K562 (cell line): ENCODE measurements around the gene TMCC2. TPM values are rescaled to one million over a fixed set of nuclear protein-coding genes. Genes with fewer than 3 reads are reported as not detected.
"Not testable (repeated sequence)": the region's sequence is repeated elsewhere in the genome, so short reads cannot be mapped to it uniquely, and the experiment has no call there.

ENCODE experiments used
- ATAC-seq: fragments of 200-7000 bp; cut with Tn5 transposase; 3 replicates; pipeline ENCODE4 v1.9.1; 2020; ENCODE audit warnings: moderate library complexity
- BruUV-seq: library from RNA; stranded (reverse); fragments of 400-500 nt; replicated peaks from 2 replicates; lab custom pipeline; 2021; lab: Mats Ljungman, UMichigan
- CTCF ChIA-PET: fragments of 300-600 bp; formaldehyde crosslinking; extraction: SDS; loops from one replicate; lab custom pipeline; 2021; ENCODE audit warnings: low intra/inter-chr PET ratio; lab: Yijun Ruan, JAX
- POLR2A ChIA-PET: fragments of 300-600, 350-650 bp; sonication (Branson Sonifier 250); formaldehyde crosslinking; extraction: SDS; loops from one replicate; lab custom pipeline; 2021; ENCODE audit warnings: antibody characterized with exemption, inconsistent platforms; lab: Yijun Ruan, JAX
- DNase-seq, 4 experiments: peaks; one replicate each; pipeline versions ENCODE4 v3.0.0 to v3.0.0-alpha.2; 2011 to 2018; ENCODE audit warnings: low spot score in 3 of 4, mixed read lengths in 3 of 4; ENCODE audit errors: extremely low read depth in 1 of 4
- FAIRE-seq: peaks from 2 replicates; lab custom pipeline; 2011; peaks lifted over from hg19 to GRCh38; lab: Jason Lieb, UNC
- H2AFZ ChIP-seq: 2 replicates; pipeline ENCODE4 v1.6.0; 2011; ENCODE audit warnings: low read depth, low read length, control low read depth, inconsistent platforms
- H3K27ac ChIP-seq: fragments of 200-600 bp; 3 replicates; pipeline ENCODE4 v1.8.0; 2011; ENCODE audit warnings: low read depth, mild to moderate bottlenecking, control low read depth, inconsistent platforms, low read length, moderate library complexity, mixed read lengths; ENCODE audit errors: extremely low read depth
- H3K27me3 ChIP-seq, 2 experiments: fragments of 300-600 bp in 1 of 2; 2 replicates in 1 of 2; 3 replicates in 1 of 2; pipeline versions ENCODE4 v1.6.0 to v1.8.0; 2011; ENCODE audit warnings: inconsistent platforms in 2 of 2, low read length in 2 of 2, mild to moderate bottlenecking in 1 of 2, mixed read lengths in 1 of 2, moderate library complexity in 1 of 2; ENCODE audit not compliant: control insufficient read depth in 2 of 2, insufficient read depth in 2 of 2
- H3K36me3 ChIP-seq: fragments of 300-600 bp; 3 replicates; pipeline ENCODE4 v1.8.0; 2011; ENCODE audit warnings: mild to moderate bottlenecking, low read length, inconsistent platforms; ENCODE audit not compliant: control insufficient read depth, insufficient read depth
- H3K4me1 ChIP-seq, 2 experiments: fragments of 200-600 bp in 1 of 2; replicated peaks in 1 of 2; 2 replicates in 1 of 2; 3 replicates in 1 of 2; pipeline versions ENCODE4 v1.5.1 to v1.8.0; 2011; ENCODE audit warnings: inconsistent platforms in 2 of 2, low read length in 2 of 2, mild to moderate bottlenecking in 1 of 2, mixed read lengths in 1 of 2, moderate library complexity in 1 of 2; ENCODE audit not compliant: control insufficient read depth in 2 of 2, insufficient read depth in 2 of 2
- H3K4me2 ChIP-seq: 2 replicates; pipeline ENCODE4 v1.6.1; 2011; ENCODE audit warnings: low read length, control low read depth, inconsistent platforms, mixed read lengths; ENCODE audit not compliant: insufficient read depth
- H3K4me3 ChIP-seq: fragments of 200-600 bp; sonication (generic), shearing (Covaris generic); 2 replicates; pipeline ENCODE4 v1.5.1; 2016; ENCODE audit warnings: control low read depth, inconsistent platforms
- H3K79me2 ChIP-seq: fragments of 200-600 bp; 3 replicates; pipeline ENCODE4 v1.8.0; 2011; ENCODE audit warnings: low read length, inconsistent platforms; ENCODE audit not compliant: control insufficient read depth, insufficient read depth
- H3K9ac ChIP-seq, 2 experiments: 2 replicates each; pipeline versions ENCODE4 v1.6.0 to v1.6.1; 2011; ENCODE audit warnings: low read depth in 2 of 2, low read length in 2 of 2, control low read depth in 1 of 2, inconsistent platforms in 1 of 2, mild to moderate bottlenecking in 1 of 2, mixed read lengths in 1 of 2; ENCODE audit not compliant: insufficient read depth in 1 of 2
- H3K9me1 ChIP-seq: one replicate; pipeline ENCODE4 v1.6.0; 2011; ENCODE audit warnings: inconsistent platforms, mild to moderate bottlenecking, low read length, moderate library complexity; ENCODE audit not compliant: control insufficient read depth, insufficient read depth
- H3K9me3 ChIP-seq: replicated peaks from 2 replicates; pipeline ENCODE4 v1.5.1; 2011; ENCODE audit warnings: low read depth, low read length, inconsistent platforms; ENCODE audit not compliant: control insufficient read depth, insufficient read depth
- H4K20me1 ChIP-seq: replicated peaks from 2 replicates; pipeline ENCODE4 v1.6.1; 2011; ENCODE audit warnings: low read length, inconsistent platforms, mixed read lengths; ENCODE audit not compliant: control insufficient read depth, insufficient read depth
- BRD9 ChIP-seq: fragments of 450-650 bp; IDR thresholded peaks from 2 replicates; pipeline ENCODE4 v1.6.1; 2018; ENCODE audit warnings: low read depth; ENCODE audit not compliant: partially characterized antibody
- COPS2 ChIP-seq: fragments of 450-650 bp; conservative IDR thresholded peaks from 2 replicates; pipeline ENCODE4 v1.6.1; 2016; ENCODE audit warnings: mild to moderate bottlenecking, moderate library complexity
- PRPF4 ChIP-seq: fragments of 200-400 bp; formaldehyde crosslinking; IDR thresholded peaks from one replicate; pipeline ENCODE4 v1.6.1; 2017; ENCODE audit warnings: low read length, low read depth, mild to moderate bottlenecking; ENCODE audit not compliant: insufficient read depth, poor library complexity, severe bottlenecking
- THAP12 ChIP-seq: fragments of 250-450 bp; sonication (Bioruptor Pico); IDR thresholded peaks from 2 replicates; pipeline ENCODE4 v1.9.0; 2021; ENCODE audit warnings: mild to moderate bottlenecking, inconsistent platforms
- U2AF1 ChIP-seq: fragments of 200-400 bp; formaldehyde crosslinking; optimal IDR thresholded peaks from 2 replicates; pipeline ENCODE3; 2017; ENCODE audit warnings: mild to moderate bottlenecking, low read depth, low read length, moderate library complexity
- ZKSCAN1 ChIP-seq: fragments of 150-350 bp; IDR thresholded peaks from 2 replicates; pipeline ENCODE4 v1.6.1; 2016; ENCODE audit warnings: low read depth, low read length
- ZNF184 ChIP-seq: sonication (generic); formaldehyde crosslinking; IDR thresholded peaks from 2 replicates; pipeline ENCODE4 v1.5.0; 2020; ENCODE audit warnings: missing genetic modification reagents
- ZNF586 ChIP-seq: fragments of 450-650 bp; formaldehyde crosslinking; conservative IDR thresholded peaks from 2 replicates; pipeline ENCODE4 v1.4.0; 2020; ENCODE audit warnings: mild to moderate bottlenecking, moderate library complexity
- WGBS: fragments of 100-300 bp; shearing (Covaris generic); methylation state at CpG from one replicate; pipeline ENCODE4 v1.1.6; 2016; ENCODE audit warnings: low coverage, mixed read lengths; ENCODE audit not compliant: insufficient coverage; ENCODE audit errors: missing lambda C conversion rate; 5-methylcytosine and 5-hydroxymethylcytosine counted together
- in situ Hi-C: fragments of 300-500 bp; cut with MboI; formaldehyde crosslinking; loops from 4 replicates; pipeline ENCODE4 v1.15.0; 2018; ENCODE audit warnings: inconsistent platforms, mixed read lengths
- intact Hi-C: fragments of 100-400 bp; cut with micrococcal nuclease; formaldehyde crosslinking; loops from 2 replicates; pipeline ENCODE4 v1.14.2; 2022
- polyA plus RNA-seq, 8 experiments: library from polyadenylated mRNA; depleted of rRNA in 4 of 8; stranded (reverse) in 5 of 8; unstranded in 3 of 8; fragments of >200 nt; fragmentation: Nextera tagmentation in 2 of 8; fragmentation: Illumina TruSeq in 1 of 8; extraction: Ambion mirVana in 2 of 8; extraction: Trizol in 1 of 8; gene quantifications; 2 replicates each; pipeline versions ENCODE4 v1.2.1 to v1.2.3, GENCODE V29; 2011 to 2014; ENCODE audit warnings: inconsistent platforms in 1 of 8, missing spikeins in 1 of 8
- total RNA-seq, 7 experiments: library from RNA; depleted of rRNA in 6 of 7; stranded (reverse); fragments of >200 nt in 6 of 7; fragmentation: Illumina TruSeq in 2 of 7; extraction: Trizol in 2 of 7; gene quantifications; 2 replicates each; pipeline versions ENCODE4 v1.2.1 to v1.2.3, GENCODE V29; 2011 to 2021; ENCODE audit warnings: low replicate concordance in 1 of 7

TMCC2 gene
- total and polyA plus RNA-seq, 9 of the 15 experiments (the other 6 are each of a cell fraction or from before 2014, with no cell fraction given): 0.06 to 1.8 (median 0.98) TPM

- Histone ChIP-seq H3K4me3 (no peak overlapping the region), H4K20me1 (no peaks in the 10 kb centered on the region; the same call in 1 of the 2 replicates), H3K9ac (no peak overlapping the region; a peak in 1 of 4 replicates), H3K4me1 (peaks cover 29 to 39% of the 10 kb centered on the region in 2 experiments), H3K27me3 (peaks cover 0 to 8% of the 10 kb centered on the region in 2 experiments; a peak in 2 of 5 replicates), H3K9me3 (no peaks in the 10 kb centered on the region), H2AFZ (no peak overlapping the region), H3K36me3 (no peaks in the 10 kb centered on the region), H3K27ac (no peak overlapping the region), H3K9me1 (no peaks in the 10 kb centered on the region), H3K79me2 (no peaks in the 10 kb centered on the region), H3K4me2 (no peak overlapping the region)
- WGBS: 23% methylated on average over 2 of the region's 3 CpGs
- TF ChIP-seq COPS2 (no peak), ZNF184 (CRISPR knock-in tag) (no peak), ZNF586 (CRISPR knock-in tag) (no peak), THAP12 (CRISPR knock-in tag) (no peak), U2AF1 (no peak), PRPF4 (no peak), BRD9 (no peak), ZKSCAN1 (no peak)
- CTCF ChIA-PET: interaction anchor here (0.6 kb wide), 1 partner anchor 13 kb away, joined by 3 read pairs; no protein-coding TSS in a partner anchor
- POLR2A ChIA-PET: no interaction called here
- in situ Hi-C loops (no loop called here), intact Hi-C loops (no loop called here)
- no TSS peak for BruUV-seq
- ATAC-seq: no peak
- no peak for FAIRE-seq
- DNase-seq: no peak
Observed at GRCh38 chr1:205232945-205233397, 5.2 kb downstream of the TMCC2 start.

DNA sequence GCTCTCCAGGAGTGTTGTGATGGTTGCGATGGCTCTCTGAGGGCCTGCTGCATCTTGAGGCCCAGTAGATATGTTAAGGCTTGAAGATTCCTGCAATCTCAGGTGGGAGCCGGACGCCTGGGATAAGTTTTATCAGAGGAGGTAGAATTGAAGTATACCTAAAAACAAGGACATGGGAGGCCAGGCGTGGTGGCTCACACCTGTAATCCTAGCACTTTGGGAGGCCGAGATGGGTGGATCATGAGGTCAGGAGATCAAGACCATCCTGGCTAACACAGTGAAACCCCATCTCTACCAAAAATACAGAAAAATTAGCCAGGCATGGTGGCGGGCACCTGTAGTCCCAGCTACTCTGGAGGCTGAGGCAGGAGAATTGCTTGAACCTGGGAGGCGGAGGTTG is 6.2 kb downstream of the TMCC2 start:
- H2AFZ ChIP-seq, DNase-seq, BruUV-seq, H3K27me3 ChIP-seq, FAIRE-seq, CTCF ChIA-PET, intact Hi-C loops, H3K9me3 ChIP-seq, ATAC-seq, H3K36me3 ChIP-seq, H3K9ac ChIP-seq, H3K4me2 ChIP-seq, in situ Hi-C loops, H3K27ac ChIP-seq, H4K20me1 ChIP-seq, H3K4me3 ChIP-seq, H3K79me2 ChIP-seq, H3K9me1 ChIP-seq: not testable (repeated sequence)
- 67% methylated on average over 7 of the region's 7 CpGs for WGBS
- POLR2A ChIA-PET: interaction anchor here (1.1 kb wide), 1 partner anchor 89 kb away, joined by 4 read pairs; no protein-coding TSS in a partner anchor
- H3K4me1 ChIP-seq: peaks cover 23 to 38% of the 10 kb centered on the region in 2 experiments; a peak in 4 of 5 replicates
